Lower lobe of right lung (tissue), 2 donors: ENCODE measurements around the gene DUSP7. TPM values are rescaled to one million over a fixed set of nuclear protein-coding genes. Genes with fewer than 3 reads are reported as not detected.

ENCODE experiments used
- ATAC-seq, 2 donors: fragments of 200-7000 bp; cut with Tn5 transposase; one replicate each; pipeline ENCODE4 v1.9.1; 2020 to 2022; ENCODE audit warnings: mild to moderate bottlenecking in 2 of 2, moderate library complexity in 2 of 2
- DNase-seq: peaks from one replicate; pipeline ENCODE4 v3.0.0-alpha.2; 2020
- H3K27ac ChIP-seq: fragments of 200-600 bp; one replicate; pipeline ENCODE4 v1.8.0; 2022
- H3K27me3 ChIP-seq: fragments of 200-600 bp; one replicate; pipeline ENCODE4 v1.8.0; 2022; ENCODE audit warnings: low read depth
- H3K36me3 ChIP-seq: fragments of 200-600 bp; one replicate; pipeline ENCODE4 v1.8.0; 2022; ENCODE audit warnings: mild to moderate bottlenecking
- H3K4me1 ChIP-seq: fragments of 200-600 bp; one replicate; pipeline ENCODE4 v1.8.0; 2022
- H3K4me3 ChIP-seq: fragments of 200-600 bp; one replicate; pipeline ENCODE4 v1.8.0; 2022; ENCODE audit warnings: mild to moderate bottlenecking
- H3K9me3 ChIP-seq: fragments of 200-600 bp; one replicate; pipeline ENCODE4 v1.8.0; 2022
- intact Hi-C: fragments of 100-400 bp; cut with DNase I; formaldehyde crosslinking; loops from one replicate; pipeline ENCODE4 v1.11.0; 2022
- total RNA-seq: library from RNA; stranded (reverse); fragmentation: NEBNext Ultra II Directional; extraction: Animal tissue kit (Norgen Biotek cat#: 25700); gene quantifications from one replicate; pipeline ENCODE4 v1.2.1, GENCODE V29; 2021
- TF ChIP-seq, protein P1 (sequence below): fragments of 200-600 bp; IDR thresholded peaks from one replicate; pipeline ENCODE4 v1.8.0; 2022; ENCODE audit warnings: antibody characterized with exemption, mild to moderate bottlenecking
- donor health status: DM: no; HTN: yes; CAD: no; lungs with severe emphysema.

Gene DUSP7
- total RNA-seq, 1 donor from 2014 or later, result 28.8 TPM

DNA sequence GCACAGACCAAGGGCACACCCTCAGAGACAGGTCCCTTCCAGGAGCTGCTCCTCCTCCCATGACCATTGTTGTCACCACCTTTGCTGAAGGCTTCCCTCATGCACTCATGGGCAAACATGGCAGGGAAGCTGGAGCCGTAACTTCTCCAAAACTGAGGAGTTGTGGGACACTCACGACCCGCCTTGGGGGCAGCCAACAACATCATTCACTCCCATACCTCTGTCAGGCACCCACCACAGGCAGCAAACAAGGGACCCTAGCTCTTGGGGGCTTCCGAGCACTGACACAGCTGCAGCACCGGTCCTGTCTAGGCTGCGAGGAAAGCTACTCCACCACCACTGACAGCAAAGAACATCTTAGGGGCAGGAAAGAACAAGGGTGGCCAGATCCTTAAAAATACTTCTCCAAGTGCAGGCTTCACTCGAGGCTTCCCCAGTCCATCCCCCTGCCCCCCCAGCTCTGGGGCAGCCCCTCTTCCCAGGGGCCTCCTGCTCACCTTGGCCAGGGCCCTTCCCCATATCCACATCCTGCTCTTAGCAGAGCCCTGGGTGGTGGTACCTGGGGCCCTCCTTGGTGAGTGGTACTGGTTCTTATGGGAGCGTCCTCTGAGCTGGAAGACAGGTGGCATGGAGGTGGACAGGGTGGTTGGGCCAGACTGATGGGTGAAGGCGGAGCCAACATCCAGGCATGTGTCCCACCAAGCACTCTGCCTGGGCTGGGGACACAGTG is 28.0 kb upstream of the DUSP7 start:
- DNase-seq (peak; percentile 15), ATAC-seq (no peak)
- no peaks in the 10 kb centered on the region for H3K36me3 ChIP-seq
- H3K4me3 ChIP-seq, result no peak overlapping the region
- H3K27ac ChIP-seq, result no peak overlapping the region
- no peaks in the 10 kb centered on the region for H3K9me3 ChIP-seq
- no peaks in the 10 kb centered on the region for H3K27me3 ChIP-seq
- intact Hi-C loops, result no loop called here
- H3K4me1 ChIP-seq, result peaks cover 20% of the 10 kb centered on the region
- TF ChIP-seq, protein P1, sequence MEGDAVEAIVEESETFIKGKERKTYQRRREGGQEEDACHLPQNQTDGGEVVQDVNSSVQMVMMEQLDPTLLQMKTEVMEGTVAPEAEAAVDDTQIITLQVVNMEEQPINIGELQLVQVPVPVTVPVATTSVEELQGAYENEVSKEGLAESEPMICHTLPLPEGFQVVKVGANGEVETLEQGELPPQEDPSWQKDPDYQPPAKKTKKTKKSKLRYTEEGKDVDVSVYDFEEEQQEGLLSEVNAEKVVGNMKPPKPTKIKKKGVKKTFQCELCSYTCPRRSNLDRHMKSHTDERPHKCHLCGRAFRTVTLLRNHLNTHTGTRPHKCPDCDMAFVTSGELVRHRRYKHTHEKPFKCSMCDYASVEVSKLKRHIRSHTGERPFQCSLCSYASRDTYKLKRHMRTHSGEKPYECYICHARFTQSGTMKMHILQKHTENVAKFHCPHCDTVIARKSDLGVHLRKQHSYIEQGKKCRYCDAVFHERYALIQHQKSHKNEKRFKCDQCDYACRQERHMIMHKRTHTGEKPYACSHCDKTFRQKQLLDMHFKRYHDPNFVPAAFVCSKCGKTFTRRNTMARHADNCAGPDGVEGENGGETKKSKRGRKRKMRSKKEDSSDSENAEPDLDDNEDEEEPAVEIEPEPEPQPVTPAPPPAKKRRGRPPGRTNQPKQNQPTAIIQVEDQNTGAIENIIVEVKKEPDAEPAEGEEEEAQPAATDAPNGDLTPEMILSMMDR, result no peak

DNA sequence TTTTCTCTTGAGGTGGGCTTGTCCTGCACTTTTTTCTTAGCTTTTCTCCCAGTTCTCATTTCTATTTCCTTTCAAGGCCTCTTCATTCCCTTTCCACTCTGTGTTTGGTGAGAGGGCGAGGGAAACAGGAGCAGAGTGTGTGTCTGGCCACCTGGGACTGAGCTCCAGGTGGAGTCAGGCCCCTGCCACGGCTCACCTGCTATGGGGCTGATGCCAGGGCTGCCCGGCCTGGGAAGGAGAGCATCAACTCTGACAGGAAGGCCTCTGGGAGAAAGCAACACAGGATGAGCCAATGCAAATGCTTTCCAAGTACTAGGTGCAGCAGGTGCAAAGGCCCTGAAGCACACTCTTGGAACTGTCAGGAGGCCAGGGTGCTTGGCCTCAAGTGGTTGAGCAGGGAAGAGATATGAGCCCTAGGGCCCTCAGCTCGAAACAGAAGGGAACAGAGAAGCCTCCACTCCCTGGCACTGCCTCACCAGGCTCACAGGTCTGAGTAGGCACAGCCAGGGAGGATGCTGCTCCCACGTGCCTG is 27.3 kb upstream of the DUSP7 start:
- ATAC-seq, result no peak
- TF ChIP-seq, protein P1, result no peak
- Histone ChIP-seq H3K4me3 (no peak overlapping the region), H3K27ac (no peak overlapping the region), H3K4me1 (peaks cover 20% of the 10 kb centered on the region), H3K36me3 (no peaks in the 10 kb centered on the region), H3K27me3 (no peaks in the 10 kb centered on the region), H3K9me3 (no peaks in the 10 kb centered on the region)
- intact Hi-C loops, result no loop called here
- no peak for DNase-seq

DNA sequence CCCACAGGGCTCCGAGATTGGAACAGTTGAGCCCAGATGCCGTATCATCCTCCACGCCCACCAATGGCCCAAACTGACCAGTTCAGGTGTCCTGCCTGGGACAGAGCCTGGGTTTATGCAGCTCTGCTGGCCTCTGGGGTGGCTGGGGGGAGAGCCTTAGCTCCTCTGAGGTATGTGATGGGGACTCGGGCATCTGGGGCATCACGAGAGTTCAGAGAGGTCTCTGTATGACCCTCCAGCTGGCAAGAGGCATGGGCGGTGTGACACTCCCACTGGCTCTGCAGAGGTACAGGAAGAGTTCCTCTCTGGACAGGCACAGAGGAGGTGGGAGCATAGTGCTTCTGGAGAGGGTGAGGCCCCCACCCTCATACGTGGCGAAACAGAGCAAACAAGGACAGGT is 26.6 kb upstream of the DUSP7 start:
- H3K27me3 ChIP-seq, result no peaks in the 10 kb centered on the region
- H3K4me3 ChIP-seq, result no peak overlapping the region
- intact Hi-C loops, result no loop called here
- no peak overlapping the region for H3K27ac ChIP-seq
- ATAC-seq (no peak), DNase-seq (no peak)
- H3K36me3 ChIP-seq, result no peaks in the 10 kb centered on the region
- peaks cover 13% of the 10 kb centered on the region for H3K4me1 ChIP-seq
- no peaks in the 10 kb centered on the region for H3K9me3 ChIP-seq
- TF ChIP-seq, protein P1, result no peak

DNA sequence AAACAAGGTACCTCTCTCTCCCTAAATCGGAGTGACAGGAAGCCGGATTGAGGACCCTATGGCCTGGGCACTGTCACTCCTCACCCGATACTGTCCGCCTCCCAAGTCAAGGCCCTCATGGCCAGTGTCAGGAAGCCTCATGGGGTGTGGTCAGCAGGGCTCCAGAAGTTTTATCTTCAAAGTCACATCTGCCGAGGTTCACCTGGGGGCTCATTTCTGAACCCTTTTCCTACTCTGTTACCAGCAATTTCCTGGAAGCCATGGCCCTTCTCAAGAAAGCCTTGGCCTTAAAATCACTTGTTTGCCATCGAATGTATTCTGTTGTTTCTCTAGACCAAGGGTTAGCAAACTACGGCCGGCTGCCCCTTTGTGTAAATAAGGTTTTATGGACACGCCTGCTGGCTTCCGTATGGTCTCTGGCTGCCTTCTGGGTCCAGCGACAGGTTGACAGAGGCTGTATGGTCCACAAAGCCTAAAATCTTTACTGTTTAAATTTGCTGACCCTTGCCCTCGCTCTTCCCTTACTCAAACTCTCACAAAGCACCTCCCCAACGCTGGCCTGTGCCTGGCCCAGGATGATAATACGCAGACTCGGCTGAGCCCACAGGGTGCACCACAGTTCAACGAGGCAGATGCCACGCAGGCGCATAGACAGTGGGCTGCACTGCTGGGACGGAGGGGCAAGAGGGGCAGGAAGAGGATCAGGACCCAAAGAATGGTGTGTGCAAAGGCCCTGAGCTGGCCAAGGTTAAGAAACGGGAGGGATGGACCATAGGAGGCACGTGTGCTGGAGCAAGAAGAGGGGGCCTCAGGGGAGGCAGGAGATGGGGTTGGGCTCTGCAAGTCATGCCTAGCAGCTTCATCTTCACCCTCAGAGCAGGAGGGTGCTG is 24.7 kb upstream of the DUSP7 start:
- Histone ChIP-seq H3K36me3 (no peaks in the 10 kb centered on the region), H3K9me3 (no peaks in the 10 kb centered on the region), H3K4me3 (no peak overlapping the region), H3K4me1 (peaks cover 12% of the 10 kb centered on the region), H3K27me3 (no peaks in the 10 kb centered on the region), H3K27ac (no peak overlapping the region)
- no peak for ATAC-seq
- TF ChIP-seq, protein P1, result no peak
- no peak for DNase-seq
- intact Hi-C loops, result no loop called here

DNA sequence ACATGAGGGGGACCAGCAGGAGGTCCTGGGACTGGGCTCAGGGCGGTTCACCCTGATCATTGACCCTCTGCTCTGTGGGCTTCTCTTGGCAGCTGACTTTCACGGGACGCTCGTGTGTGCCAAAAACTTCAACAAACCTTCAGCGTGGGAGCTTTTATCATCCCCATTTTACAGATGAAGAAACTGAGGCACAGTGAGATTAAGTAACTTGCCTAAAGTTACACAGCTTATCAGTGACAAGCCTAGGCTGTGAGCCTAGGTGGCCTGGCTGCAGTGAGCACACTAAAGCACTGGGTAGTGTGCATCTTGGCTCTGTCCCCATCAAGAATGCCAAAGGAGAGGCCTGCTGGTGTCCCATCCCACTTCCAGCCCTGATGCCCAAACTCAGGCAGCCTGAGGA is 23.6 kb upstream of the DUSP7 start:
- Histone ChIP-seq H3K36me3 (no peaks in the 10 kb centered on the region), H3K4me1 (peaks cover 12% of the 10 kb centered on the region), H3K27me3 (no peaks in the 10 kb centered on the region), H3K27ac (no peak overlapping the region), H3K4me3 (no peak overlapping the region), H3K9me3 (no peaks in the 10 kb centered on the region)
- TF ChIP-seq, protein P1, result no peak
- DNase-seq (no peak), ATAC-seq (no peak)
- intact Hi-C loops, result no loop called here
